ENCODE data around the gene AP3M1.
"Not testable (repeated sequence)": the region's sequence is repeated elsewhere in the genome, so short reads cannot be mapped to it uniquely, and the experiment has no call there.

Gene AP3M1

DNA sequence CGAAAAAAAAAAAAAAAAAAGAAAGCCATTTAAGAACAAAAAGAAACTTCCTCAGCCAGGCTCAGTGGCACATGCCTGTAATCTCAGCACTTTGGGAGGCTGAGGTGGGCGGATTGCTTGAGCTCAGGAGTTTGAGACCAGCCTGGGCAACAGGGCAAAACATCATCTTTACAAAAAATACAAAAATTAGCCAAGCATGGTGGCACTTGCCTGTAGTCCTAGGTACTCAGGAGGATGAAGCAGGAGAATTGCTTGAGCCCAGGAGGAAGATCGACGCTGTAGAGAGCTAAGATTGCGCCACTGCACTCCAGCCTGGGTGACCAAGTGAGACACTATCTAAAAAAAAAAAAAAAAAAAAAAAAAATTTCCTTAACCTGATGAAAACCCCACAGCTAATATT is 12.0 kb downstream of the AP3M1 start:
- not testable (repeated sequence) for DNase-seq; H3K9me3 ChIP-seq (ENCODE audit: control extremely low read depth in 1 of 5, control insufficient read depth in 4 of 5, insufficient read depth in 2 of 5, low read depth in 1 of 5, low read length in 4 of 5); H3K4me3 ChIP-seq (ENCODE audit: control insufficient read depth in 1 of 7, extremely low read depth in 1 of 7, insufficient read depth in 4 of 7, low read depth in 2 of 7, low read length in 6 of 7); H3K27ac ChIP-seq (ENCODE audit: insufficient read depth in 1 of 2, low read depth in 1 of 2, low read length in 2 of 2, poor library complexity in 1 of 2, severe bottlenecking in 2 of 2); H3K4me1 ChIP-seq (ENCODE audit: control extremely low read depth in 1 of 4, control insufficient read depth in 4 of 4, insufficient read depth in 4 of 4, low read length in 3 of 4); H3K27me3 ChIP-seq (replicated peaks in 2 of 5; ENCODE audit: control insufficient read depth in 4 of 5, insufficient read depth in 5 of 5, low read length in 4 of 5)
- POLR2A ChIA-PET, result interaction anchor here (0.7 kb wide), 1 partner anchor 97 kb away, joined by 3 read pairs; no protein-coding TSS in a partner anchor
- H3K36me3 ChIP-seq (ENCODE audit: control insufficient read depth in 4 of 4, insufficient read depth in 4 of 4, low read length in 3 of 4), result peaks cover 15 to 51% (median 28%) of the 10 kb centered on the region in 4 experiments
- CTCF ChIA-PET, result interaction anchor here (0.8 to 2.7 kb wide), 2 partner anchors 10 to 12 kb away, joined by 3 to 10 read pairs; no protein-coding TSS in a partner anchor
- WGBS (ENCODE audit: insufficient coverage), result no CpG with 5 or more reads among the region's 5 CpGs

DNA sequence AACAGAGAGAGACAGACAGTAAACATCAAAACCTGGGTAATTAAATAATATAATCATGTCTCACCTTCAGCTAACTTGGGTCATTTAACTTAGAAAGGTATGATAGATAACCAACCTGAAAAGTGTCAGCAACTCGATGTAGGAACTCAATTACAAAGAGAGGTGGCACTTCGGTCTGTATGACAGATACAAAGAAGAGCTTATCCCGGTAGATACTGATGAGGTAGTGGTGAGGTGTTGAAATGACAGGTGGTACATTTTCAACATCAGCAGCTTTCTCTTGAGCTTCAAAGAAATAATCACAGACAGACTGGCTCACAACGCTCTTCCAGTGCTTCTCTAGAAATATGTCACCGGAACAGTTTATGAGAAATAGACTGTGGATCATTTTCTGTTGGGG is 12.6 kb downstream of the AP3M1 start:
- no peak overlapping the region for H3K27ac ChIP-seq (ENCODE audit: insufficient read depth in 1 of 2, low read depth in 1 of 2, low read length in 2 of 2, poor library complexity in 1 of 2, severe bottlenecking in 2 of 2)
- no peaks in the 10 kb centered on the region for H3K27me3 ChIP-seq (replicated peaks in 2 of 5; ENCODE audit: control insufficient read depth in 4 of 5, insufficient read depth in 5 of 5, low read length in 4 of 5)
- POLR2A ChIA-PET, result no interaction called here
- H3K4me3 ChIP-seq (ENCODE audit: control insufficient read depth in 1 of 7, extremely low read depth in 1 of 7, insufficient read depth in 4 of 7, low read depth in 2 of 7, low read length in 6 of 7), result no peak overlapping the region
- DNase-seq, result peak in 2 of 3 donors; percentile 18 to 31
- H3K36me3 ChIP-seq (ENCODE audit: control insufficient read depth in 4 of 4, insufficient read depth in 4 of 4, low read length in 3 of 4), result peaks cover 16 to 56% (median 28%) of the 10 kb centered on the region in 4 experiments
- no peaks in the 10 kb centered on the region for H3K9me3 ChIP-seq (ENCODE audit: control extremely low read depth in 1 of 5, control insufficient read depth in 4 of 5, insufficient read depth in 2 of 5, low read depth in 1 of 5, low read length in 4 of 5)
- no peaks in the 10 kb centered on the region for H3K4me1 ChIP-seq (ENCODE audit: control extremely low read depth in 1 of 4, control insufficient read depth in 4 of 4, insufficient read depth in 4 of 4, low read length in 3 of 4)
- WGBS (ENCODE audit: insufficient coverage), result 100% methylated on average over 2 of the region's 5 CpGs
- CTCF ChIA-PET, result interaction anchor here (0.8 to 2.7 kb wide), 2 partner anchors 10 to 12 kb away, joined by 3 to 10 read pairs; no protein-coding TSS in a partner anchor

DNA sequence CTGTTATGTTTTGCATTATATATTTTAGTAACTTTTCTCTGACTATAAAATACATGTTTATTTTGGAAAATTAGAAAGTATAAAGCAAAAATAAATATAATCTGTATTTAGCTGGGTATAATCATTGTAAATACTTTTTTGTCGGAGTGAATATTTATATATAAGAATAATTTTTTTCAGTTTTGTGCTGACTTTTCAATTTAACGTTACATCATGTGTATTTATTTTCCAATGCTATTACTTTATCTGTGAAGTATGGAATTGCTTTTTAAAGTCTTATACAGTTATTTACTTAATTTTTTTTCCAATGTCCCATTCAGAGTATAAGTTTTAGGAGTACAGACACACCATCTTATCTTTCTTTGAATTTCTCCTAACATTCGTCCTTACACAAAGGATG is 15.2 kb downstream of the AP3M1 start:
- H3K9me3 ChIP-seq (ENCODE audit: control extremely low read depth in 1 of 5, control insufficient read depth in 4 of 5, insufficient read depth in 2 of 5, low read depth in 1 of 5, low read length in 4 of 5), result no peaks in the 10 kb centered on the region
- ChIA-PET POLR2A (no interaction called here), CTCF (interaction anchor here (1.5 to 1.9 kb wide), 2 partner anchors 79 to 100 kb away, joined by 4 to 7 read pairs; no protein-coding TSS in a partner anchor)
- peaks cover 22 to 77% (median 36%) of the 10 kb centered on the region in 4 experiments for H3K36me3 ChIP-seq (ENCODE audit: control insufficient read depth in 4 of 4, insufficient read depth in 4 of 4, low read length in 3 of 4)
- DNase-seq, result no peak
- H3K27me3 ChIP-seq (replicated peaks in 2 of 5; ENCODE audit: control insufficient read depth in 4 of 5, insufficient read depth in 5 of 5, low read length in 4 of 5), result no peaks in the 10 kb centered on the region
- no CpG with 5 or more reads among the region's 3 CpGs for WGBS (ENCODE audit: insufficient coverage)
- no peak overlapping the region for H3K4me3 ChIP-seq (ENCODE audit: control insufficient read depth in 1 of 7, extremely low read depth in 1 of 7, insufficient read depth in 4 of 7, low read depth in 2 of 7, low read length in 6 of 7)
- no peak overlapping the region for H3K27ac ChIP-seq (ENCODE audit: insufficient read depth in 1 of 2, low read depth in 1 of 2, low read length in 2 of 2, poor library complexity in 1 of 2, severe bottlenecking in 2 of 2)
- H3K4me1 ChIP-seq (ENCODE audit: control extremely low read depth in 1 of 4, control insufficient read depth in 4 of 4, insufficient read depth in 4 of 4, low read length in 3 of 4), result no peaks in the 10 kb centered on the region

DNA sequence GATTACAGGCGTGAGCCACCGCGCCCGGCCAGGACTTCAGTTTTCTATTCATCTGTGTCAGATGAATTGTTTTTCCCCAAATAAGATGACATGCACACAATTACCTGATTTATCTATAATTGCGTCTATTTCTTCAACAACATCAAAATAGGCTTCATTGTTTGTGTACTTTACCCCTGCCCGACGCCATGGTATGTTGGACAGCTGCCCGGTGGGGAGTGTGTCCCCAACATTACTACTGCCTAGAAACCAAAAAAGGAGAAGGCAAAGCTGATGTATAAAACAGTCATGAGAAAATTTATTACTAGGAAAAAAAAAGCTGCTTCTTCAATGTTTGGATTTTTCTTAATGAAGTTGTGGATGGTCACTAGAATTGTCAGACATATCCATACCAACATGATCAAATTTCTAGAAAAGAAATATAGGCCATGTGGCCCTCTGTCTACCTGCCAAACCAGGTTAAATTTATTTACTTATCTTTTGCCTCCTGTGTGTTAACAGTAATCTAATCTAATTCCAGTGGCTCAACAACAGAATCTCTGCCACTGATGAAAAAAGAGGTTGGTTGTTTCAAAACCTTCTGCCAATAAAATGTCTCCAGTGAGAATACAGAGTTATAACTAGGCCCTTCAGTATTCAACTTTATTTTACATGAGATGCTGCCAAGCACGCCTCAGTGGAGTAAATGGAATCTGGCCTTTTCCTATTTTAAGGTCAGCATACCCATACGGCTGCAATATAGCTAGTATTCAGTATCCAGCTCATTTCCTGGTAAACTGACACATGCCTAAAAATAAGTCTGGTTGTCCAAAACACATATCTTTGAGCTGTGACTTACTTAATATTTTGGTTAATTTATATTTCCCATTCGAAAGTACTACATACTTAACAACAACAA is 16.5 kb downstream of the AP3M1 start:
- Histone ChIP-seq H3K27me3 (replicated peaks in 2 of 5; ENCODE audit: control insufficient read depth in 4 of 5, insufficient read depth in 5 of 5, low read length in 4 of 5) (no peaks in the 10 kb centered on the region), H3K4me3 (ENCODE audit: control insufficient read depth in 1 of 7, extremely low read depth in 1 of 7, insufficient read depth in 4 of 7, low read depth in 2 of 7, low read length in 6 of 7) (no peak overlapping the region), H3K4me1 (ENCODE audit: control extremely low read depth in 1 of 4, control insufficient read depth in 4 of 4, insufficient read depth in 4 of 4, low read length in 3 of 4) (no peaks in the 10 kb centered on the region), H3K36me3 (ENCODE audit: control insufficient read depth in 4 of 4, insufficient read depth in 4 of 4, low read length in 3 of 4) (peaks cover 24 to 85% (median 43%) of the 10 kb centered on the region in 4 experiments), H3K9me3 (ENCODE audit: control extremely low read depth in 1 of 5, control insufficient read depth in 4 of 5, insufficient read depth in 2 of 5, low read depth in 1 of 5, low read length in 4 of 5) (no peaks in the 10 kb centered on the region), H3K27ac (ENCODE audit: insufficient read depth in 1 of 2, low read depth in 1 of 2, low read length in 2 of 2, poor library complexity in 1 of 2, severe bottlenecking in 2 of 2) (no peak overlapping the region)
- DNase-seq, result no peak
- 98% methylated on average over 8 of the region's 11 CpGs for WGBS (ENCODE audit: insufficient coverage)
- ChIA-PET CTCF (interaction anchor here (0.6 to 1.9 kb wide), 3 partner anchors 9 to 80 kb away, joined by 4 to 5 read pairs (median 4); no protein-coding TSS in a partner anchor), POLR2A (interaction anchor here (0.6 kb wide), 1 partner anchor 368 kb away, joined by 3 read pairs; no protein-coding TSS in a partner anchor)

DNA sequence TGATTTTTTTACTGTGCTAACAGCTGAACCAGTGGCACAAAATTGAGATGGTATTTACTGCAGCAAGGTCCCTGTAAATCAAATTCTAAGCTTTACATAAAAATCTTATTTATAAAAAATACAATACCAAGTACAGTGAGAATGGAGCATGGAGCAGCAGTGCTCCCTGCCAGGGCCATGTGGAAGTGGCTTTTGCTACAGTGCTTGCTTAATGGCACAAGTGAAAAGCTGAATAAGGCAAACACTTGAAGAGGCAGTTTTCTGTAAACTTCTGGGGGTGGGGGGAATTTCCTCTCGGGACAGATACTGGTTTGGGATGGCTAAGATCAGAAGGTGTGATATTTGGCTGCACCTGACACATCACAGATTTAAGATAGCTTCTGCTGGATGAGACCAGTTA is 27.5 kb downstream of the AP3M1 start:
- Histone ChIP-seq H3K4me1 (ENCODE audit: control extremely low read depth in 1 of 4, control insufficient read depth in 4 of 4, insufficient read depth in 4 of 4, low read length in 3 of 4) (no peaks in the 10 kb centered on the region), H3K36me3 (ENCODE audit: control insufficient read depth in 4 of 4, insufficient read depth in 4 of 4, low read length in 3 of 4) (peaks cover 22 to 88% (median 64%) of the 10 kb centered on the region in 4 experiments), H3K27ac (ENCODE audit: insufficient read depth in 1 of 2, low read depth in 1 of 2, low read length in 2 of 2, poor library complexity in 1 of 2, severe bottlenecking in 2 of 2) (no peak overlapping the region), H3K4me3 (ENCODE audit: control insufficient read depth in 1 of 7, extremely low read depth in 1 of 7, insufficient read depth in 4 of 7, low read depth in 2 of 7, low read length in 6 of 7) (no peak overlapping the region), H3K27me3 (replicated peaks in 2 of 5; ENCODE audit: control insufficient read depth in 4 of 5, insufficient read depth in 5 of 5, low read length in 4 of 5) (no peaks in the 10 kb centered on the region), H3K9me3 (ENCODE audit: control extremely low read depth in 1 of 5, control insufficient read depth in 4 of 5, insufficient read depth in 2 of 5, low read depth in 1 of 5, low read length in 4 of 5) (no peaks in the 10 kb centered on the region)
- no peak for DNase-seq
- ChIA-PET POLR2A (no interaction called here), CTCF (interaction anchor here (0.8 to 5.5 kb wide), 8 partner anchors 11 to 244 kb away, joined by 3 to 36 read pairs (median 4); no protein-coding TSS in a partner anchor)
- 78% methylated on average over 1 of the region's 1 CpG for WGBS (ENCODE audit: insufficient coverage)

DNA sequence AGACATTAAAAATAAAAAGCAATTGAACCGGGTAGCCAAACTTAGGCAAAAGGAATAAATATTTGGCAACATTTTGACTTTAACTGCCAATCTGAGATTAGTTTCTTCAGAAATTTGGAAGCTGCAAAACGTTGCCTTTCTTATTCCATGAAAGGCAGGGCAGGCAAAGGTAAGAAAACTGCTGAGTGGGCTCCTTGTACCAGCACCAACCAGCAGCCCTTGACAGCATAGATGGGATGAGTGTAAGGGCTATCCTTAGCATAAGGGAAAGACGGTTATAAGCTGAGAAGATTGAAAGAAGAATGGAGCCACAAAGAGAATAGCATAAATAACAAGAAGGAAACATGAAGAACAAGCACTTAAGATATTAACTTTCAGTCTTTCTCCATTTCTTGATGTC is 28.6 kb downstream of the AP3M1 start:
- no peaks in the 10 kb centered on the region for H3K9me3 ChIP-seq (ENCODE audit: control extremely low read depth in 1 of 5, control insufficient read depth in 4 of 5, insufficient read depth in 2 of 5, low read depth in 1 of 5, low read length in 4 of 5)
- no peaks in the 10 kb centered on the region for H3K4me1 ChIP-seq (ENCODE audit: control extremely low read depth in 1 of 4, control insufficient read depth in 4 of 4, insufficient read depth in 4 of 4, low read length in 3 of 4)
- no peak for DNase-seq
- H3K36me3 ChIP-seq (ENCODE audit: control insufficient read depth in 4 of 4, insufficient read depth in 4 of 4, low read length in 3 of 4), result peaks cover 22 to 90% (median 69%) of the 10 kb centered on the region in 4 experiments
- ChIA-PET POLR2A (no interaction called here), CTCF (interaction anchor here (1.8 to 5.5 kb wide), 2 partner anchors 10 to 113 kb away, joined by 5 to 36 read pairs; no protein-coding TSS in a partner anchor)
- H3K4me3 ChIP-seq (ENCODE audit: control insufficient read depth in 1 of 7, extremely low read depth in 1 of 7, insufficient read depth in 4 of 7, low read depth in 2 of 7, low read length in 6 of 7), result no peak overlapping the region
- no peaks in the 10 kb centered on the region for H3K27me3 ChIP-seq (replicated peaks in 2 of 5; ENCODE audit: control insufficient read depth in 4 of 5, insufficient read depth in 5 of 5, low read length in 4 of 5)
- H3K27ac ChIP-seq (ENCODE audit: insufficient read depth in 1 of 2, low read depth in 1 of 2, low read length in 2 of 2, poor library complexity in 1 of 2, severe bottlenecking in 2 of 2), result no peak overlapping the region
- 92% methylated on average over 3 of the region's 3 CpGs for WGBS (ENCODE audit: insufficient coverage)

DNA sequence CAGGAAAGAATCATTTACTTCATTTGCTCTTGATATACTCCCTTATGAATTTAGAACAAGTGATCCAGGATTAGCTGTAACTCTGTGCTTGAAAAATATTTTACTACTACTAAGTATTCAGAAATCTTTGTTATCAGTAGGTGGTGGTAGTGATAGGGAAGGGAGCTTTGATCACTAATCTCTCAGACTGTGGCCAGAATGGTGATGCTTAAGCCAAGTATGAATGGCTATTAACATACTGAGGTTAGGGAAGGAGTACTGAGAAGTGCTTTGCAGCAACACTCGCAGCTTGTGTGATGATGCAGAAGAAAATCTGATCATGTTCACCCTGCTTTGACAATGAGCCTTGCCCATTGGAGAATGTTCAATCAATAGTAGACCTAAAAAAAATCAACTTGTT is 29.3 kb downstream of the AP3M1 start:
- CTCF ChIA-PET, result interaction anchor here (1.2 kb wide), 1 partner anchor 10 kb away, joined by 4 read pairs; no protein-coding TSS in a partner anchor
- H3K36me3 ChIP-seq (ENCODE audit: control insufficient read depth in 4 of 4, insufficient read depth in 4 of 4, low read length in 3 of 4), result peaks cover 26 to 91% (median 70%) of the 10 kb centered on the region in 4 experiments

More for the DNA sequence above, 29.3 kb downstream of the AP3M1 start:
- Histone ChIP-seq H3K4me3 (ENCODE audit: control insufficient read depth in 1 of 7, extremely low read depth in 1 of 7, insufficient read depth in 4 of 7, low read depth in 2 of 7, low read length in 6 of 7) (no peak overlapping the region), H3K9me3 (ENCODE audit: control extremely low read depth in 1 of 5, control insufficient read depth in 4 of 5, insufficient read depth in 2 of 5, low read depth in 1 of 5, low read length in 4 of 5) (no peaks in the 10 kb centered on the region), H3K27me3 (replicated peaks in 2 of 5; ENCODE audit: control insufficient read depth in 4 of 5, insufficient read depth in 5 of 5, low read length in 4 of 5) (no peaks in the 10 kb centered on the region), H3K27ac (ENCODE audit: insufficient read depth in 1 of 2, low read depth in 1 of 2, low read length in 2 of 2, poor library complexity in 1 of 2, severe bottlenecking in 2 of 2) (no peak overlapping the region), H3K4me1 (ENCODE audit: control extremely low read depth in 1 of 4, control insufficient read depth in 4 of 4, insufficient read depth in 4 of 4, low read length in 3 of 4) (no peaks in the 10 kb centered on the region)
- 100% methylated on average over 1 of the region's 1 CpG for WGBS (ENCODE audit: insufficient coverage)
- POLR2A ChIA-PET, result no interaction called here
- DNase-seq, result no peak

Measured in common myeloid progenitor, CD34-positive (primary cell).